ENCODE data around the gene CACNA2D4. TPM values are rescaled to one million over a fixed set of nuclear protein-coding genes. Genes with fewer than 3 reads are reported as not detected.
A peak's percentile ranks its signal among the peaks of the same experiment; 100 is the strongest.

CACNA2D4 gene
- total and polyA plus RNA-seq, 2 donors (not counting 1 experiment from before 2014, with no cell fraction given): 0.68 to 0.99 TPM

DNA sequence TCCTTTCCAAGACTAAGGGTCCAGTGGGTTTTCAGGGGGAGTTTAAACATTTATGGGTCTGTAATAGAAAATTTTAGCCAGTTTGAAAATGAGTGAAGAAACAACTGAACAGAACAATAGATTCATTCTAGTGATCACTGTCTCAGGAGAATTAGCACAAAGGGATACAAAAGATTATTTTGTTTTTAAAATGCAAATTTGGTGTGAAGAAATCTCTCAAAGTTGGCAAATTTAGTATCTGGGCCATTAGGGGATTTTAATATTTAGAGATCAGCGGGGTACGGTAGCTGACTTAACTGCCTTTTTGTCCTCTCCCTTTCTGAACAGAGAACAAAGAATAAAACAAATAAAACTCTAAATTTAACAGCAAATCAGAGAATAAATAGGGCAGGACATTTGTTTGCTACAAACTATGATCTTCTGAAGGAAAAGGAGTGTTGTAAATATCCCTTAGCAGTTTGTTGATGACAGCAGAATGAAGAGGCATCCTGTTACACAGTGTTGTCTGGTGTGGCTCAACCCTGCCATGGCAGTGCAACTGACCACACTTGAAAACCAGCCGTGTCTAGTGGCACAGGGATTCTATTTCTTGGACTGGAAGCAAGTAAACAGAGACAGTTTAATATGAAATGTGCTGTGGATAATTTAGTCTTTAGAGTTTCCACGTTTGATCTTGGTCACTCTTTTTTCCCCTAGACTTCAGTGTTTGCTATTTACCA is 144.4 kb downstream of the CACNA2D4 start:
- Histone ChIP-seq H2AFZ (ENCODE audit: low read length) (no peak overlapping the region), H3K4me2 (ENCODE audit: extremely low read depth, insufficient read depth, low read length) (no peak overlapping the region), H3K27me3 (ENCODE audit: control insufficient read depth, insufficient read depth, low read length) (no peaks in the 10 kb centered on the region), H3K36me3 (ENCODE audit: control insufficient read depth, insufficient read depth, low read length) (no peaks in the 10 kb centered on the region), H3K27ac (ENCODE audit: insufficient read depth, low read length) (no peak overlapping the region), H3K9ac (ENCODE audit: insufficient read depth, low read length) (no peak overlapping the region), H3K4me3 (replicated peaks in 1 of 4; ENCODE audit: control extremely low read depth in 1 of 4, insufficient read depth in 1 of 4, low read depth in 3 of 4, low read length in 4 of 4) (no peak overlapping the region), H3K79me2 (ENCODE audit: control insufficient read depth, insufficient read depth, low read length) (no peaks in the 10 kb centered on the region), H3K4me1 (ENCODE audit: control insufficient read depth, extremely low read depth, insufficient read depth, low read length) (peaks cover 13% of the 10 kb centered on the region), H4K20me1 (ENCODE audit: control insufficient read depth, extremely low read depth, insufficient read depth, low read length) (no peaks in the 10 kb centered on the region), H3K9me3 (ENCODE audit: control insufficient read depth, insufficient read depth, low read depth, low read length) (no peaks in the 10 kb centered on the region)
- no peak for DNase-seq (ENCODE audit: low read depth in 2 of 2)
- TF ChIP-seq EZH2 (IDR thresholded peaks at IDR 0.05; ENCODE audit: low read length, missing control alignments) (no peak), CTCF (conservative IDR thresholded peaks at IDR 0.05 in 1 of 2, IDR thresholded peaks at IDR 0.05 in 1 of 2; ENCODE audit: low read depth in 1 of 2, low read length in 2 of 2) (no peak)

DNA sequence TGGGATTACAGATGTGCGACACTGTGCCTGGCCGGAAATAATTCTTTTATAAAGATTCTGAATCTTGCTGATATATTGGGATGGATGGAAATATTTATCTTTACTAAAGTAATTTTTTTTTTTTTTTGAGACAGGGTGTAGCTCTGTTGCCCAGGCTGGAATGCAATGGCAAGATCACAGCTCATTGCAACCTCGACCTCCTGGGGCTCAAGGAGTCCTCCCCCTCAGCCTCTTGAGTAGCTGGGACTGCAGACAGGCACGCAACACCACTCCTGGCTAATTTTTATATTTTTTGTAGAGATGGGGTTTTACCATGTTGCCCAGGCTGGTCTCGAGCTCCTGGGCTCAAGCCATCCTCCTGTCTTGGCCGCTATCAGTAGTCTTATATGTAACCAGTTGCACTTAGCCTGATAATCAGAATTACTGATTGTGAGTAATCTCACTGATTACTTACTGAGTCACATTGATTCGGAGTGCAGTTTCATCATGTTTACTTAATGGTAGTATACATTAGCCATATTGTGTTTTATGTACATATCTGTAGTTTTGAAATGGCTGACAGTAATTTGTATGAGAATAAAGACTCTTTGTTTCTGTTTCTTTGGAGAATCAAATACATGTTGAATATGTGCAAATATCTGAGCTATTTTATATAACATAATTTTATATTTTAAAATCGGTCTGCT is 148.5 kb downstream of the CACNA2D4 start:
- H3K9ac ChIP-seq (ENCODE audit: insufficient read depth, low read length): no peak overlapping the region
- H3K4me3 ChIP-seq (replicated peaks in 1 of 4; ENCODE audit: control extremely low read depth in 1 of 4, insufficient read depth in 1 of 4, low read depth in 3 of 4, low read length in 4 of 4): no peak overlapping the region
- no peak overlapping the region for H3K27ac ChIP-seq (ENCODE audit: insufficient read depth, low read length)
- no peak overlapping the region for H2AFZ ChIP-seq (ENCODE audit: low read length)
- no peaks in the 10 kb centered on the region for H3K27me3 ChIP-seq (ENCODE audit: control insufficient read depth, insufficient read depth, low read length)
- H3K4me1 ChIP-seq (ENCODE audit: control insufficient read depth, extremely low read depth, insufficient read depth, low read length): no peaks in the 10 kb centered on the region
- no peaks in the 10 kb centered on the region for H3K9me3 ChIP-seq (ENCODE audit: control insufficient read depth, insufficient read depth, low read depth, low read length)
- no peak overlapping the region for H3K4me2 ChIP-seq (ENCODE audit: extremely low read depth, insufficient read depth, low read length)
- peaks cover 2% of the 10 kb centered on the region for H3K79me2 ChIP-seq (ENCODE audit: control insufficient read depth, insufficient read depth, low read length)
- H3K36me3 ChIP-seq (ENCODE audit: control insufficient read depth, insufficient read depth, low read length): no peaks in the 10 kb centered on the region
- H4K20me1 ChIP-seq (ENCODE audit: control insufficient read depth, extremely low read depth, insufficient read depth, low read length): peaks cover 1% of the 10 kb centered on the region
- no peak for DNase-seq (ENCODE audit: low read depth in 2 of 2)
- TF ChIP-seq CTCF (conservative IDR thresholded peaks at IDR 0.05 in 1 of 2, IDR thresholded peaks at IDR 0.05 in 1 of 2; ENCODE audit: low read depth in 1 of 2, low read length in 2 of 2) (no peak), EZH2 (IDR thresholded peaks at IDR 0.05; ENCODE audit: low read length, missing control alignments) (no peak)

DNA sequence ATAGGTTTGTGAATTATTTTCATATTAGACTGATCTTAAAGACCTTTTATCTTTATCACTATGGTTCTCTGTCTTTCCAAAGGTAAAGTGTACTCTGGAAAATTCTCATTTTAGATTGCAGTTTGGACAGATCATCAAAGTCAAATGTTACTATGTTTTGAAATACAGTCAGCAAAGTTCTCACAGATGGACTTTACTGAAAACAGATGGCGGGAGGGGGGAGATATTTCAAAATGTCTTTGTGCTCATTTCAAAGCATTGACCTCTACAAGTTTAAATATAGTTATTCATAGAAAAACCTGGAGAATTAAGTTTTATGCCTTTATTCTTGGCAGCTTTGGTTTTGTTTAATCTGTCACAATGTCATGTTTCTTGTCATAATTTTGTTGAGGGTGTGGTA is 149.8 kb downstream of the CACNA2D4 start:
- Histone ChIP-seq H3K4me1 (ENCODE audit: control insufficient read depth, extremely low read depth, insufficient read depth, low read length) (no peaks in the 10 kb centered on the region), H3K4me2 (ENCODE audit: extremely low read depth, insufficient read depth, low read length) (no peak overlapping the region), H3K79me2 (ENCODE audit: control insufficient read depth, insufficient read depth, low read length) (peaks cover 2% of the 10 kb centered on the region), H3K27ac (ENCODE audit: insufficient read depth, low read length) (no peak overlapping the region), H3K4me3 (replicated peaks in 1 of 4; ENCODE audit: control extremely low read depth in 1 of 4, insufficient read depth in 1 of 4, low read depth in 3 of 4, low read length in 4 of 4) (no peak overlapping the region), H3K27me3 (ENCODE audit: control insufficient read depth, insufficient read depth, low read length) (no peaks in the 10 kb centered on the region), H3K9ac (ENCODE audit: insufficient read depth, low read length) (no peak overlapping the region), H3K36me3 (ENCODE audit: control insufficient read depth, insufficient read depth, low read length) (no peaks in the 10 kb centered on the region), H4K20me1 (ENCODE audit: control insufficient read depth, extremely low read depth, insufficient read depth, low read length) (peaks cover 1% of the 10 kb centered on the region), H3K9me3 (ENCODE audit: control insufficient read depth, insufficient read depth, low read depth, low read length) (no peaks in the 10 kb centered on the region), H2AFZ (ENCODE audit: low read length) (no peak overlapping the region)
- DNase-seq (ENCODE audit: low read depth in 2 of 2): peak in 1 of 2 donors; percentile 42
- TF ChIP-seq CTCF (conservative IDR thresholded peaks at IDR 0.05 in 1 of 2, IDR thresholded peaks at IDR 0.05 in 1 of 2; ENCODE audit: low read depth in 1 of 2, low read length in 2 of 2) (no peak), EZH2 (IDR thresholded peaks at IDR 0.05; ENCODE audit: low read length, missing control alignments) (no peak)
